Breast epithelium (tissue), 3 donors: ENCODE measurements around the gene MAP3K5.

ENCODE experiments used
- POLR2A ChIP-seq: fragments of 450-650 bp; IDR thresholded peaks from one replicate; pipeline ENCODE4 v1.6.1; 2016; ENCODE audit warnings: antibody characterized with exemption, mild to moderate bottlenecking, moderate library complexity
- POLR2AphosphoS5 ChIP-seq, 3 donors: sonication (generic); formaldehyde crosslinking; IDR thresholded peaks; one replicate each; pipeline ENCODE4 v1.6.1; 2017; ENCODE audit warnings: antibody characterized with exemption in 3 of 3

DNA sequence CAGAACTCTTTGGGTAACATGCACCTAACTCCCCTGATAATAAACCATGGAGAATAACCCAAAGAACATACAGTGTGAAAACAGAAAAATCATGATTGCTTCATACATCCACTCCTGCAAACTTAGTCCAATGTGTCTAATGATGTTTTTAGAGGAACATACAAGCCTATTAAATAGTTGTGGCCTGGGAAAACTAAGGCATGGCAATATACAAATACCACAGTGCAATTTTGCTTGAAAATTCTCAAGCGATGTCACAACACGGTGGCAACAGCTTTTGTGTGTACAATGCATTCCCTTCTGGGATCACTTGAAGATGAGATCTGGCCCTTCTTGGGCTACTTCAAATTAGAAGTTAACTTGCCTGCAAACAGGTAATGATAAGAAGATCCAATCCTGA, 16.7 kb downstream of the MAP3K5 start:
- TF ChIP-seq POLR2A (no peak), POLR2AphosphoS5 (IDR thresholded peaks at IDR 0.05) (no peak)
